HG02798 (cell line): ENCODE data around the gene SERPINE1.

Experiments
- ATAC-seq: cut with Tn5 transposase; IDR thresholded peaks from one replicate; pipeline ENCODE4 v1.9.1; 2021; ENCODE audit warnings: mild to moderate bottlenecking; ENCODE audit not compliant: unreplicated experiment, poor library complexity

Gene SERPINE1

DNA sequence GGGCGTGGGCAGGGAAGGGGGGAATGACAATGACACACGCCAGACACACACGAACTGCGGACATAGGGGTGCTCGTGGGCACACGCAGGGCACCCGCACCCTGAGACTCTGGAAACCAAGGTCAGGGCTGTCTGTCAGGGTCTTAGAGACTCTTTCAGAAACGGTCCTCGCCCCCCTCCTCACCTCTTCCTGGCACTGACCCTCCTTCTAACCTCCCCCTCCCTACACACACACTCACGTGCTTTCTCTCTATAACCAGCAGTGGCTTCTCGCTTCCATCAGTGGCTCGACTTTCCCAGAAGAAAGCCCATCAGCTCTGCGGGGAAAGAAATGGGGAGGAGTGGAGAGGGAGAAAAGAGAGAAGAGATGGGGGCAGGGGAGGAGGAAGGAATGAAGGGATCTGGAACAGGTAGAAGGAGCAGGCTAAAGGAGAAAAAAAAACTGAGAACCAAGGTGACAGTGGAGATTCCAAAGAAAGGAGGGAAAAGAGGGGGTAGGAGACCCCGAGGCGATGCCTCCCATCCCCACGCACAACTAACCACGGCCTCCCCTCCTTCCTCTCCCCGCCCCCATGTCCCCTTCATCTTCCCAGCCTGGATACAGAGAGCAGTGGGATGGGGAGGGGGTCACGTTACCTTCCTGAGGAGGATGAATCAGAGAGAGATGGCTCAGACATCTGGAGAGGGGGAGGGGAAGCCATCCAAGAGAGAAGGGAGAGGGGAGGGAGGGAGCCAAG is 40.2 kb downstream of the SERPINE1 start:
- no peak for ATAC-seq

DNA sequence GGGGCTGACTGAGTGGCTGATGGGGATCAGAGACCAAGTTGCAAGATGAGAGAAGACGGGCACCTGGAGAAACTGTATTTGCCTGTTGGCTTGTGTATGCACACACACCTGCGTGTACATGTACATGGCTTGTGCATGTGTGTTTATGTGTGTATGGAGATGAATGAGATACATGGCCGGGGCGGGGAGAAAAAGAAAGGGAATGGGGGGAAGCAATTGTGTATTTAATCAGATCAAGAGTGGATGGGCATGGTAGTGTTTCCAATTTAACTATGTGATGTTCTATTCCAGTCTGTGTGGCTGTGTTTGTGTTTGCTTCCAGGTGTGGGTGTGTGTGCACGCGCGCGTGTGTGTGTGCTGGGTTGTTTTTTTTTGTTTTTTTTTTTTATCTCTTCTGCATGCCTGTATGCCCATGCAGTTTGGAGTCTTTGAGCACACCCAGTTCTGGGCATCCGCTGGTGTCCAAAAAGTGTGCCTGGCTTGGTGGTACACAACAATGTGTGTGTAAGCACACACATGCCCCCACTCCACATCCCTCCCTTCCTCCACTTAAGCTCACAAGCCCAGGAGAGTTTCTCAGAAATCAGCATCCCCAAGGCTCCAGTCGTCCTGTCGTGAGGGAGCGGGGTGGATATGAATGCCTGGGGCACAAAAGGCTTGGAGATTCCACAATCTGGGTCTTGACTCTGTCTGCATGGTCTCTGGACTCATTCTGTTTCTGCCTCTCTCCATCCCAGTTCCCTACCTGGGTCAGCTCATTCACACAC is 40.9 kb downstream of the SERPINE1 start:
- no peak for ATAC-seq

DNA sequence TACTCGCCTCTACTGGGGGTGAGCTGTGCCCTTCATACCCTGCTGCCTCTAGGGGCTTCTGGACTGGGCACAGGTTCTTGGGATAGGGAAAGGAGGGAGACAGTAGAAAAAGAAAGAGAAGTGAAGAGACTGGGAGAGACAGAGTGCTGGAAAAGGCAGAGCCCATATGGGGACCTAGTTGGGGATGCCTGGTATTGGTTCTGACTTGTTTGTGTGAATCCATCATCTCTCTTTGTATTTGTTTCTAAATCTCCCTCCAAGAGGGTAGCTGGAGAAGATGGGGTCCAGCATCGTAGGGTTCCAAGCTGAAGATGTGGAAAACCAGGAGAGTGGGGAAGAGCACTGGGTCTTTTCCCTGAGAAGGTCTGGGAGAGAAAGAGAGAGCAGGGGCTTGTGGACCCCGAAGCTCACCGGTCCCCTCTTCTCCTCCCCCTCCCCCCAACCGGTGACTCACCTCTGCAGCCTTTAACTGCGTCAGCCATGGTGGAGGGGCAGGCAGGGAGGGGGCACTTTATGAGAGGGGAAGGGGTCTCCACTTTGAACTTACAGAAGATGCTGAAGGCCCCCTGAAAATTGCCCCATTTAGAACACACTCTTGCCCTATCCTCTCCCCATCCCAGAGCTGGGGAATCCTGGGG is 41.6 kb downstream of the SERPINE1 start:
- no peak for ATAC-seq

DNA sequence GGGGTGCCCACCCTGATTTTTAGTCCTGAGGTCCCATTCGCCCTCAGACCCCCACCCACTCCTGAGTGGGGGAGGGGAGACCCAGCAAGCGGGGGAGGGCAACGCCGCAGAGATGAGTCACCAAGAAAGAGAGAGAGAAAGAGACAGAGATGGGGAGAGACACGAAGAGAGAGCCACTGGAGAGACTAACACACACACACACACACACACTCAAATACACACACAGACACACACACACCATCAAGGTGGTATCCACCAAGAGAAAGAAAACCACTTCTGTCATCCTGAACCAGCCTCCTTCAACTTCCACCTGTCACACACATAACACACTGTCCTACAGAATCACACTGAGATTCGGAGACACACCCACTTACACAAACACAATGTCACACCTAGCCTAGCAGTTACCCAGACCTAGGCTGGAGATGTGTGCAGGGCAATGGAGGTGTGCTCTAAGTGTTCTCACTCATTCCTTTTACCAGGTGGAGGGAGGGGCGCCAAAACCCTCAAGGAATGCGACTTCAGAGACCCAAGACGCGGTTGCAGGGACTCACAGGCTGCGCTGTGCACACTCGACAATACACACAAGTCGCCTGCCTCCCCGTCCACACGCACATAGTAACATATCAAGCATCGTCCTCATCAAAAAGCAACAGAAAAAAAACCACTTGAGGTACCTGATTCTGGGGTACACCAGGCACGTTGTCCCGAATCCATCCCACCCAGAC is 42.4 kb downstream of the SERPINE1 start:
- no peak for ATAC-seq

DNA sequence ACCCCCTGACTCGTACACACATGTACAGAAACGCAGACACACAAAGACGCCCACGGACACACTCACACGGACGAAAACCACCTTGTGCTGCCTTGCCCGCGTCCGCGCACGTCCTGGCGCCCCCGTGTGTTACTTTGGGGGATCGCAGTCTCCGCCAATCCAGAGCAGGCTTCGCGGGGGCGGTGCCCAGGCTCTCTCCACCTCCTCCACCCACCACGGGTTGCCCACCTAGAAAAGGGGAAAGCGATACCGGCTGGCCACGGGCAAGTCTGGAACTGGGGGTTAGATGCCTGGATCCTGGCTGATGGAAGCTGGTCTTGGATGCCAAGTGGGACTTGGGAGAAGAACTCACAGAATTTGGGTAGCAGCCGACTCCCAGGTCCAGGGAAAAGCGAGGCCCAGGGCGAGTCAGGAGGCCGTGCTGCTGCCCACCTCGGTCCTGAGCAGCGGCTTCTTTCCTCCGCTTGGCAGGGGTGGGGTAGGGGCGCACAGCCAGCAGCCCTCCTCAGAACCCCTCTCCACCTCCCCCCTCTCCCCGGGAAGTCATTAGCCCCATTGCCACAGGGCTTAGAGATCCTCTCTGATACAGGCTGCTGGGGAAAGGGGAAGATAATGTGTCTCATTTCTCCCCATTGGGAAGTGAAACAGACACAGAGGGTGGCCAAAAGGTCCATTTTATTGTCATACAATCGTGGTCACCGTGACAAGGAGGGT is 43.1 kb downstream of the SERPINE1 start:
- peak; percentile 45 for ATAC-seq

DNA sequence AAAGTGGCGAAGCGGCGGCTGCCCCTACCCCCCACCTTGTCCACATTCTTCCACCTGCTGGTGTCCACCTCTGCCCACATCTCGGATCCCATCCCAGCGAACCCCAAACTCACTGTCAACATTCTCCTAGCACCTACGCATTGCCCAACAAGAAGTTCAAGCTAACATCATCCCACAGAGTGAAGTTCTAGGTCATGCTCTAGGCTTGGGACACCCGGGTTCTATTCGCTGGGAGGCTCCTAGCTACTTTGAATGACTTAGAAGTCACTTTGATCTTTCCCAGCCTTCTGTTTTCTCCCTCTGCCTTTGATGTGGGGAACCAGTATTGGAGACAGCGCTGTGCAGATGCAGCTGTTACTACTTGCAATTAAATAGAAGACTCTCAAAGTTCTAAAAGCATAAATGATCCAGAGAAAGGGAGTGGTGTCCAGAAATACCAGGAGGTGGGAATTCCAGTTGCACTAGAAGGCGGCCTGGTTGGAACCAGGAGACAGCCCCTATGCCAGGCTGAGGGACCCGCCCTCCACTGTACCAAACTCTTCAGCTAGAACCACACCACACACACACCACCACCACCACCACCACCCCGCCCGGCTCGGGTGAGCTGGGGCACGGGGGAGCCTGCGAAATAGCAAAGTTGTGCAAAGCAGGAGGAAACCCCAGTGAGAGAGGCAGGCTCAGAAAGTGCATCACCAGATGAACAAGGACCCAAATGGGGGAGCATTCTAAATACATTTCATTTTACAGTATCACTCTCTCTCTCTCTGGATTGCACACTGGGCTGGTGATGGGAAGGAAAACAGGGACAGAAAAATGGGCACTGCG is 43.9 kb downstream of the SERPINE1 start:
- ATAC-seq = no peak

DNA sequence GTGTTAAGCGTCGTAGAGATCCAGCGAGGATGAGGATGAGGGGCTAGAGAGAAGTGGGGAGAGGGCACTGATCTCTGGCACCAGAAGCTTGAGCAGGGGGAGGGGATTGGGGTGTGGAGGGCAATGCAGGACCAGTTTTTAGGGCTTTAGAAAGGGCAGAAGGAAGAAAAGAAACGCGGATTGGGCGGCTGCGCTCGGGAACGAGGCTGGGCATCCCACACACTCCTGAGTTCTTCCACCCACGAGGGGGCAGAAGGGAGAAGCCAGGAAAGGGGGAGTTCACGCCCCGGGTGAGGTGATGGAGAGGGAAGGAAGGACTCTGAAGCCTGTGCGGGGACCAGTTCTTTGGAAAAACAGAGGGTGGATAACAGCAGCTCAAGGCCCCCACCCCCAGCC is 44.5 kb downstream of the SERPINE1 start:
- ATAC-seq = no peak

DNA sequence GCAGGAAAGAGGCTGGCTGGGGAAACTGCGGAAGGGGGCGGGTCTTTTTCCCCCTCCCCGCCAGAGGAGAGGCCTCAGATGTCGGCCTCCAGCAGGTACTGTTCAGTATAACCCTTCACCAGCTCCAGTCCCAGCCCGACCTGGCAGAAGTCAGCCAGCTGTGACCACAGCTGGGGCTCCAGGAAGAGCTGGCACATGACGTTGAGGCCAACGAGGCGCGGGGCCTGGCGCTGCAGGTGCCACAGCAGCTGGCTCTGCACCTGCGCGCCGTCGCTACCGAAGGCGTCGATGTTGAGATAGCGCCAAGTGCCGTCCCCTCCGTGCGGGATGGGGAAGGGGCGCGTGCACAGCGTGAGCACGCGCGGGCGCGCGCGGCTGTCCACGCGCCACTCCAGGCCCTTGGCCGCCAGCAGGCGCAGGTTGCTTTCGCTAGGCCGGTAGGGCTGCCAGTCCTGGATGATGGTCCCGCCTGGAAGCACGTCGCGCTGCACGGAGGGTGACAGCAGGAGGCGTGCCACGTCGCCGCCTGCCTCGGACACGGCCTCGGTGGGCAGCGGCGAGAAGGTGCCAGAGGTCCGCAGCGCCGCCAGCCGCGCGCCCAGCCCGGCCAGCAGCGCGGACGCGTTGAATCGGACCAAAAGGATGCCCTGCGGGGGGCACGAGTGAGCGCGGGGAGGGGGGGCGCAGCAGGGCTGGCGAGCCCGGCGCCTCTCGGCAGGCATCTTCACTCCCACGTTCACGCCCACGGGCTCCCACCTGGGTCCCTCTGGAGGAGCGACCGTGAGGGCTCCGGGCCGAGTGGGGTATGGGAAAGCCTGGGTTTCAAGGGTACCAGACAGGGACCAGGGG is 45.3 kb downstream of the SERPINE1 start:
- ATAC-seq = no peak

DNA sequence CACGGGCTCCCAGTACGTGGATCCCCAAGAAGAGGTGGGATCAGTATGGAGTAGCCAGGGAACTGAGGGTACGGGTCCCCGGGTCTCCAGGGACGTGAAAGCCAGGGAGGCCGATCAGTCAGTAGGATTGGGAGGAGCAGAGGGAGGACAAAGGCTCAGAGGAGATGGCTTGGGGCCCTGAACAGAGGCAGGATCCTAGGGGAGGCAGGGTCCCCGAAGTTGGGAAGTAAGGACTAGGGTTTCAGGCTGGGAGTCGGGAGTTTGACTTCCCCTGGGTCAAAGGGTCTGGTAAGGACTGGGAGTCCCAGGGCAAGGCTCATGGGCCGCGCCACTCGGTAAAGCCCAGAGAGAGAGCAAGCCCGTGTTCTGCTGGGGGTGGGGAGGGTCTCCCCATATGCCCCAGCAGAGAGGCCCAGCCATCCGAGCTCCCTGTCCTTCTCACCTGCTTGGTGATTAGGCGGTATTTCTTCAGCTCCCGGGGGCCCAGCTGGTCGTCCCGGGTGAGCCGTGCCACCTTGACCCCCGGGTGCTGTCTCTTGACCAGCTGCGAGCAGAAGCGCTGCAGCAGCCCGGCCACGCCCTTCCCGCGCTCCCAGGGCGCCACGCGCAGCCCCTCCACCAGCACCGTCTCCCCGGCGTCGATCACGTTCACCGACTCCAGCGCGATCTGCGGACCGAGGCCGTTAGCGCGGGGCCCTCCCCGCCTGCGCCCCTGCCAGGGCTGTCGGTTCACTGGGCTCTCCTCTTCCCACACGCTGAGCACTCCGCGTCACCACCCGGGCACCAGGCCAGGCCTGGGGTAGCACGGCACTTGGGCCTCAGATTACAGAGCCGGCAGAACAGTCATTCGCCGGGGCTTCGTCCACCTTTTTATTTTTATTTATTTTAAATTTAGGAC is 46.2 kb downstream of the SERPINE1 start:
- ATAC-seq = no peak

DNA sequence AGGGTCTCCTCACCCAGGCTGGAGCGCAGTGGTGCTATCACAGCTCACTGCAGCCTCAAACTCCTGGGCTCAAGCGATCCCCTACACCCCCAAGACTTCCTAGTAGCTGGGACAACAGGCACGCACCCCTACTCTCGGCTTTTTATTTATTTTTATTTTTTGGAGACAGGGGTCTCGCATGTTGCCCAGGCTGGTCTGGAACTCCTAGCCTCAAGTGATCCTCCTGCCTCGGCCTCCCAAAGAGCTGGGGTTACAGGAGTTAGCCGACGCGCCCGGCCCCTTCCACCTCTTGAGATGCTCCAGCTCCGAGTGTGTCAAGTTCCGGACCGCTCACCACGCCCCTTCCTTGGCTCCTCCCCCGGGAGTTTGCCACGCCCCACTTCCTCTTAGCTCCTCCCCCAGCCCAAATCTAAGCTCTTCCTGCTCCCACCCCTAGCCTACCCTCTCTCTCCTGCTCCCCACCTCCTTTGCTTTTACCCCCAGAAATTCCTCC is 46.9 kb downstream of the SERPINE1 start:
- peak; percentile 42 for ATAC-seq

DNA sequence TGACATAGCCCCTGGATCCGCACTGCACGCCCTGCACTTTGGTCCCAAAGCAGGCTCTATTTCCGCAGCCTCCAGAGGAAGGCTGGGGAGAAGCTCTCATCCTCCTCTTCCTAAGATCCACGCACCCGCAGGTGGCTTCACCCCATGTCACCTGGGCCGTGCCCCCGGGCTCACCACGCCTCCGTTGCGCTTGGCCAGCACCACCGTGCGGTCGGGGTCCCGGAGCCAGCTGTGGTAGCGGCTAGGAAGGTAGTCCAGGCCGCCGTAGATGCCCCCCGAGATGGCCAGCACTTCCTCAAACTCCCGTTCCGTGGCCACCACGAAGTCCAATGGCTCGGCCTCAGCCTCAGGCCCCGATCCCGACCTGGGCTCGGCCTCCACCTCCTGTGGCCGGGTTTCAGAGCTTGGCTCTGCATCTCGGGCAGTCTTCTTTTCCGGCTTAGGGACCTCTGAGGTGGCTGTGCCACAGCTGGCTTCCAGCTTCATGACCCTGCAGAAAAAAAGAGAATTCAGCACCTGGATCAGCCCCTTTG is 47.5 kb downstream of the SERPINE1 start:
- no peak for ATAC-seq

DNA sequence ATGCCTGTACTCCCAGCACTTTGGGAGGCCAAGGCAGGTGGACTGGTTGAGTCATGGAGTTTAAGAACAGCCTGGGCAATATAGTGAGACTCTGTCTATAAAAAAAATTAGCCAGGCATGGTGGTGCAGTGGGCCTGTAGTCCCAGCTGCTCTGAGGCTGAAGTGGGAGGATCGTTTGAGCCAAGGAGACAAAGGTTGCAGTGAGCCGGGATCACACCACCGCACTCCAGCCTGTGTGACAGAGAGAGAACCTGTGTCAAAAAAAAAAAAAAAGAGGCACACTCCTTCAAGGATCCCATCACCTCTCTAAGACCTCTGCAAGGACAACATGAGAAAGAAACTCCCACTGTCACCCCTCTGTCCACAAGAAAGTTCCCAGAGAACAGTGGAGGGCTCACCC is 48.8 kb downstream of the SERPINE1 start:
- no peak for ATAC-seq

DNA sequence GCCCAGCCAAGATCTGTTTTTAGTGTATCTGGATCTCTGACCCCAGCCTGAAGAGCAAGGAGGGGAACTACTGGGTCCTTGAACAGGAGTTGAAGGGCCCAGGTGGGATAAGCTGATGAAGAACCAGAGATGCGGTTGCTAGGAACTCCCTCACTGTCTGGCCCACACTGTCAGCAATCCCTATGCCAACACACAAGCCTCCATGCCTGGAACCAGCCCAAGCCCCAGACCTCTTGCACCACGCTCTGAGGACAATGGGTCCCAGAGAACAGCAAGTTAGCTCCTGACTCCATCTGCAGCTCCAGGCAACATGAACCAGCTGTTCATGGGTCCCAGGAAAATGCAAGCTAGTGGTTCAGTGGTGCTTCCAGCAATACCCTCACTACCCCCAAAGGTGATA is 50.7 kb downstream of the SERPINE1 start:
- ATAC-seq = no peak

DNA sequence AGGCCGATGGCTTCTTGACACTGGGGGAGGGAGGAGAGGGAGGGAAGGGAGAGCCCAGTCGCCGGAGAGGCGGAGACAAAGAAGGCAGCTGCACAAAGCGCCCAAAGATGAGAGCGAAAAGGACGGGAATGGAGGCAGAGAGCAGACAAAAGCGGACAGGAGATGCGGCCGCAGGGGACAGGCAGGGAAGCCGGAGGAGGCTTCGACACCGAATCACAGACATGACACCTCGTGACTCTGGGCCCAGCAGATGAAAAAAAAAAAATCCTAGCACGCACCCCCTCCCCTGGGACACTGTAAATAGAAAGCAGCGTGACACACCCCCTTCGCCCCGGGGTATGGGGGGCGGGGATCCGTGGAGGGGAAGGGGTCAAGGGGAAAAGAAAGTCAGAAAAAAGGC is 52.2 kb downstream of the SERPINE1 start:
- ATAC-seq = no peak

DNA sequence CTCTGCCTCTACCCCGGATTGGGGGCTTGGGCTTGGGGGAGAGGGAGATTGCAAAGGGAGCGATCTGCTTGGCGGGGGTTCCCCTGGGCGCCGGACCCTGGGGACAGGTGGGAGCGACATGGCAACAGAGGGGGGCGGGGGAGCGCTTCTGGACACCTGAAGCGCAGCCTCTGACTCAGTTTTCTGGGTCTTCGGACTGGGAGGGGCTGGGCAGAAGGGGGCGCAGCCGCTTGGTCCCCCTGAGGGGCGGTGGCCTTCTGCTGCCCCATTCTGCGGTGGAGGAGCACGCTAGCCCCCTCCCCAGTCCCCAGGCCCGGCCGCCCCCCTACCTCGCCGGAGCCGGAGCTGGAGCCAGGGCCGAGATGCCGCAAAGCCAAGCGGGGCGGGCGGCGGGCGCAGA is 52.8 kb downstream of the SERPINE1 start:
- ATAC-seq = no peak

DNA sequence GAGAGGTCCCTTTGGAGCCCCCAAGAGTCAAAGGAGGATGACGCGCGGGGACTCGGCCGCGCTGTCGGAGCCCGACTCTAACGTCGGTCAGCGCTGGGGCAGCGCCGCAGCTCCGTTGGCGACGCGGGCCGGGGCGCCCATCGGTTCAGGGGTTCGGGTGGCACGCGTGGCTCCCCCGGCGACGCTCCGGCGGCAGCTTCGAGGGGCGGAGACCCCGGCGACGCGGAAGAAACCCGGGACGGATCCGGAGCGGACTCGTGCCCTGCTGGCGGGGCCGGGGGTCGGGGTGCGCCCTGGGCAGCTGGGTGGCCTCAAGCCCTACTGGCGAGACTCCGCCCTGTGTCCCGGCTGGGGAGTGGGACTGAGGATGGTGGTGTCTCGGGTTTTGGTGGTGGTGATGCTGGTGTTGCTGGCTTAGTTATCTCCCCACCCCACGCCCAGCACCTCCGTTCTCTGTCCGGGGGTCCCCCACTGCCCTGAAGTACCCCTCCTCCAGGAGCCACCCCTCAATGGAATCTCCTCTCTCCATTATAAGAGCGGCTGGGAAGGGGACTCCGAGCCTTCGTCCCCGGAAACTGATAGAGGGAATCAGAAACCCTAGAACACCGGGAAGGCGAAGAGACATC is 53.3 kb downstream of the SERPINE1 start, which contains the start of gene NAT16:
TSS of gene NAT16 (minus strand) at position 164 of the 626 bp plus-strand sequence. CDS start 5,486 bp downstream, outside the sequence.
- no peak for ATAC-seq
